Stimulated activated CD8-positive, alpha-beta memory T cell treated with anti-CD3 and anti-CD28 coated beads, Interleukin-15, amount 100 ng/mL, for 4 hours (primary cell): Measurements from ENCODE around the gene FKBP9.
"Not testable (repeated sequence)": the region's sequence is repeated elsewhere in the genome, so short reads cannot be mapped to it uniquely, and the experiment has no call there.

Experiments used
- DNase-seq, 2 donors: peaks; one replicate each; pipeline ENCODE4 v3.0.0-alpha.2; 2020; ENCODE audit warnings: low read depth in 2 of 2

The FKBP9 gene

DNA sequence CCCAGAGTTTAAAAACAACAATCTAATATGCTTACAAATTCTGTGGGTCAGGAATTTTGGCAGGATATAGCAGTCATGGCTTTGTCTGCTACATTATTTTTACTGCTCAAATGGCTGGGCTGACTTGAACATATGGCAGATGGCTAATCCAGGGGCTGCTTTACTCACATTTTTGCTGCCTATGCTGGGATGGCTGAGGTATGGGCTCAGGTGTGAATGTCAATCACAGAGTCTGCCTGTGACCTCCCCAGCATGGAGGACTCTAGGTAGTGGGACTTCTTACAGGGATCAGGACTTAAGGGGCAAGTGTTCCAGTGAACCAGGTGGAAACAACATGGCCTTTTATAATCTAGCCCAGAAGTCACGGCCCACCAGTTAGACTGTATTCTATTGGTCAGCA lies 4.4 kb upstream of the FKBP9 start:
- no peak for DNase-seq

DNA sequence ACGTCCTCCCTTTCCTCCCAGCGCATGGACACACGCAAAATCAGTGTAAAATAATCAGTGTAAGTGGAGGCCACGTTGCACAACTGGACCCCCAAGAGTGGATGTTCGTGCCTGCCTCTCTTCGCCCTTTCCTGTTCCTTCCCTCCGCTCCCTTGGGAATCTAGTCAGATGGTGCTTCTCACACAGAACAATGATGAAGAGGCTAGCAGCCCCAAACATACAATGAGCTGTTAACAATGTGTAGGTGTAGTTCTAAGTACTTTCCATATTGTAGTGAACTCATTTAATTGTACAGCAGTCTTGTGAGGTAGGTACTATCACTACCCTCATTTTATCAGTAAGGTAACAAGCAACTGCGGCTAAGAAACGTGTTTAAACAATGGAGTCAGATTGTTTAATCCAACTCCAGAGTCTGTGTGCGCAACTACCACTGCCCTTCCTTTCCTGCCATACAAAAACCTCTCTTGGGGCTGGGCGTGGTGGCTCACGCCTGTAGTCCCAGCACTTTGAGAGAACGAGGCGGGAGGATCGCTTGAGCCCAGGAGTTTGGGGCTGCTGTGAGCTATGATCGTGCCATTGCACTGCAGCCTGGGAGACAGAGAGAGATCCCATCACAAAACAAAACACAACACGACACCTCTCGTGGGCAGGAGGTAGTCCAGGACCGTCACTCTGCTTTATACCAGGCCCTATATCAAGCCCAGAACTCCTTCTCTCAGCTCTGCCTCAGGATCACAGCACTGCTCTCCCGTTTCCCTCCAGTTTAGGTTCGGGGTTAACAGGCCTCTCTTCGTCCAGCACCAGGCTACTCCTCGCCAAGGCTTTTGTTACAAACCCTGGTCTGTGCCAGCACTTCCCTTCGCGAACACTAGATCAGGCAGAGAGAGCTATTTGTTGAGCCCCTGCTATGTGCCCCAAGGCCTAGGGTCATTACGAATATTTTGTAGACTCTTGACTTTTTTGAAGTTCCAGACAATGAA lies 1.1 kb downstream of the FKBP9 start:
- no peak for DNase-seq

DNA sequence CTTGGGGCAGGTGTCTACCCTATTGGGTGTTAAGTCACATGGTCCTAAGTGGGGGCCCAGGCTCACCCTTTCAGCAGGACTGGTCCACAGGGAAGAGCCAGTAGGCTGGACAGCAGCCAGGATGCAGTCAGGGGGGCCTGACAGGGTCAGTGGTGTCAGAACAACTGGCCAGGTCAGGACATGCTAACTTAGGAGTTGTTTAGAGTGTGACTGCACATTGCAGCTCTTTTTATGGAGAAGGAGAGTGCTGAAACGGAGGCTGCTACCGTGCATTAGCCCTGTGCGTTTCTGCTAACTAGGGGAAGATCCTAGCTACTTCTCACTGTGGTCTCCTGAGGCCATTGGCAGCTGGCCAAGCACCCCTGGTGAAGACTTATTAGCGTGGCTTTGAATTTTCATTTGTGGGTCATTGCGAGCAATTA lies 6.7 kb downstream of the FKBP9 start:
- DNase-seq: not testable (repeated sequence)

DNA sequence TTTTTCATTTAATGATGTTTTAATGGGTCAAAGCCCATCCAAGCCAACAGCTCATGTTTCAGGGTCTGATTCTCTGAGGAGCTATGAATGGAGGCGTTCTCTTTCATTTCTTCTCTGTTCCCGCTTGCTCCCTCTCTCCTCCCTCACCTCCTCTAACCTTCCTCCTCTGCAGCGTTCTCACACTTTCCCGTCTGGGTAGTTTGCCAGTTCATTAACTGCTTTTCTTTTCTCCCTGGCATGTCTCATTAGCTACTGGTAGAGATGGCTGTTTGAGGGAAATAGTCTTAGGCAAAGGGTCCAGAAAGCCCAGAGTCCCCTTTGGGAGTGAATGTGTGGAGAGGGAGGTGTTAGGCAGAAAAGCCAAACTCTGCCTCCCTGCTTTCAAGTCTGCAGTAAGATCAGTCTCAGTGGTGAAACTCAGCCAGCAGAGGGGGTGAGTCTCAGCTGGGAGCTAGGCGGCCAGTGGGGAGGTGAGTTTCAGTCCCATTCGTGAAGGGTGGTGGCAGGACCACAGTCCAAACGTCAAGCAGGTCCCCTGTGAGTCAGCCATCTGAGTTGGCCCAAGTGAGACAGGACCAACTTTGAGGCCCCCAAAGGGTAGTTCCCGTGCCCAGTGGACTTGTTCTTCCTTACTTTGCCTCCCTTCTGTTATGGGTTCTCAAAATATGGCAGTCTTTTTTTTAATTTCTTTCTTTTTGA lies 7.4 kb downstream of the FKBP9 start:
- not testable (repeated sequence) for DNase-seq

DNA sequence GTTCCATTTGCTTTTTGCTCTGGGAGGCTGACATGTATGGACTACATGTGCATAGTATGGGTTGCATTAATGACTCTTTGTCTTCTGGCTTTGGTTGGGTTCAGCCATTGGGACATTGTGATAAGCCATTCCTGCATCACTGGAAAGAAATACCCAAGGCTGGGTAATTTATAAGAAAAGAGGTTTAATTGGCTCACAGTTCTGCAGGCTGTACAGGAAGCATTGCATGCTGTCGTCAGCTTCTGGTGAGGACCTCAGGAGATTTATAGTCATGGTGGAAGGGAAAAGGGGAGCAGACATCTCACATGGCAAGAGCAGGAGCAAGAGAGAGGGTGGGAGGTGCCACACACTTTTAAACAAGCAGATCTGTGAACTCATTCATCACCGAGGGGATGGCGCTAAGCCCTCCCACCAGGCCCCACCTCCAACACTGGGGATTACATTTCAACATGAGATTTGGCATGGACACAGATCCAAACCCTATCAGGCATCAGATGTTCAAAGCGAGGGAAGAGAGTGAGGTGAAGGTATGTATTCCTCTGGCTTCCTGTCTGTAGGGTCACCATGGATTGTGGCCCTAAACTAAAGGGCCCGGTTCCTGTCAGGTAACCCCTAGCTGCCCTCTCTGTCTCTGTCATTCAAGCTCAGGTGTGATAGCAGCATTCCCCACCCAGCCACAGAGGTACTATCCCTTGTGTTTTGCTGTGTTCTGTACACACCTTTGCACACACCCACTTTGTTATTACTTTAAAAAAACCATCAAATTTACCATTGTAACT lies 9.4 kb downstream of the FKBP9 start:
- DNase-seq: not testable (repeated sequence)

DNA sequence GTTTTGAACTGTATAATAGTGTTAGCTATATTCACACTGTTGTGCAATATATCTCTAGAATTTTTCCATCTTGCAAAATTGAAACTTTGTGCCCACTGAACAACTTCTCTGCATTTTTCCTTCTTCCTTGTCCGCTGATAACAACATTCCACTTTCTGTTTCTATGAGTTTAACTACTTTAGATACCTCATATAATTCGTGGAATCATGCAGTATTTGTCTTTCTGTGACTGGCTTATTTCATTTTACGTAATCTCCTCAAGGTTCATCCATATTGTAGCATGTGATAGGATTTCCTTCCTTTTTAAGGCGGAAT lies 10.0 kb downstream of the FKBP9 start:
- DNase-seq: not testable (repeated sequence)

DNA sequence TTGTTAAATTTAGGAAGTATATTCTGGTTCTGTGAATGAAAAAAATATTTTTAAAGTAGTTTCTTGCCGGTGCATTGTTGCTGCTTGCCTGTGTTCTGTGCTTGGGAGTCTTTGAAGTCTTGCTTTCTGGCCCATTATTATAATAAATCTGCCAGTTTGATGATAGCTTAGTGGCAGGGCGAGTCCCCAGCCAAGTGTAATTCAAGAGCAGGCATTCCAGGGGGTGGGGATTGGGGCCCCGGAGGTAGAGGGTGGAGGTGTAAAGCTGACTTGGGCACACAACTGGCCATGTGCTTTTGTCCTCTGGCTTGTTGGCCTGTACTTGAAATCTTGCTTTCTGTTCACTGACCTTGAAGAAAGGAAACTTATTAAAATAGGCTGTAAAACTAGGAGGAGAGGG lies 14.7 kb downstream of the FKBP9 start:
- not testable (repeated sequence) for DNase-seq

DNA sequence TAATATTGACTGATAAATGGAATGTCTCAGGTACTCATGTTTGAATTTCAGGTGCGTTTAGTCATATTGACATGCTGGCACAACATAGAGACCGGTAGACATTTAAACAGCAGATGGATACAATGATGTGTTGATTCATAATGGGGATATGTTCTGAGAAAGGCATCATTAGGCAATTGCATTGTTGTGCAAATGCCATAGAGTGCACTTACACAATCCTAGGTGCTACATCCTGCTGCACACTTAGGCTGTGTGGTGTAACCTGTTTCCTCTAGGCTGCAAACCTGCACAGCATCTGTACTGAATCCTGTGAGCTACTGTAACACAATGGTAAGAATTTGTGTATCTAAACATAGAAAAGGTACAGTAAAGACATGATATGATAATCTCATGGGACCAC lies 19.9 kb downstream of the FKBP9 start:
- not testable (repeated sequence) for DNase-seq

DNA sequence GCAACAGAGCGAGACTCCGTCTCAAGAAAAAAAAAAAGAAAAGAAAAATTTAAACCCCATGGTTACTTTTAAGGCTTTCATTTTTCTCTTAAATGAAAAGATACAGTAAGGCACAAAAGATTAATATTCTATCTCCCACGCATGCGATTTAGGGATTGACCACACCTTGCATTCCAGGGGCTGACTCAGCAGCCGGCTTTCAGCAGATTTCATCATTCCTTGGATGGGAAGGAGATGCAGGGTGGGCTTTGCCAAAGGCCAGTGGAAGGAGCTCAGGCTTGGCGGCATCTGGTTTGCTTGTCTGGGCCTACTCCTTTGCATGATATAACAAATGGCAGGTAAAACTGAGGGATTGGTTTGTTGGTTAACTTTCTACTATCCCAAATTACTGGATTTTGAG lies 22.0 kb downstream of the FKBP9 start:
- DNase-seq: not testable (repeated sequence)

DNA sequence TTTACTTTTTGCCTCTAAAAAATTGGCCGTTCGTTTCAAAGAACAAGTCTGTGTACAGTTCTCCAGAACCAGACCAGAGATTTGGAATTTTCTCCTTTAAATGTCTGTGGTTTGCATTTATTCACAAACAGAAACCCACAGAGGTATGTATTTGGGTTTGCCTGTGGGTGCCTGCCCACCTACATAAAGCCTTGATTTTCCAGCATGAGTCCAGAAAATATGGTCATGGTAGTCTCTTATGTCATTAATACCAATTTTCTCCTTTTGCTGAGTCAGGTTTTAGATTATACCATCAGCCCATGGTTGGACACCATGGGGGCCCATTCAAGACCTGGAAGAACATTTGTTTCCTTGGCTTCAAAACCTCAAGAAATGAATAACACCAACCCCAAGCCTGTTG lies 22.7 kb downstream of the FKBP9 start:
- not testable (repeated sequence) for DNase-seq

DNA sequence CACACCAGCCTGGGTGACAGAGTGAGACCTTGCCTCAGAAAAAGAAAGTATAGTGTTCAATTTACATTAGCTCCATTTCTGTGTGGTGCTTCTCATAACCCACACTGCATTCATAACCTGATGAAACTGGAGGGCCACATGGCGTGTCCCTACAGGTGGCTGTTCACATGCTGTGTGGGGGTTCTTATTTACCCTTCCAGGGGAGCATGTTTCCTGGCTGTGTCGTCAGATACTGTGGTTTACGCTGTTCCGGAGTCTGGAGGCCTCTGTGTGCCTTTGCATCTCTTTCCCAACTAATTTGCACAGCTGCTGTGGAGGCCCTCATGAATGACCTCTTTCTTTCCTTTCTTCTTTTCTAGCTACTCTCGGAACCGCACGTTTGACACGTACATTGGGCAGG lies 30.9 kb downstream of the FKBP9 start:
- not testable (repeated sequence) for DNase-seq

DNA sequence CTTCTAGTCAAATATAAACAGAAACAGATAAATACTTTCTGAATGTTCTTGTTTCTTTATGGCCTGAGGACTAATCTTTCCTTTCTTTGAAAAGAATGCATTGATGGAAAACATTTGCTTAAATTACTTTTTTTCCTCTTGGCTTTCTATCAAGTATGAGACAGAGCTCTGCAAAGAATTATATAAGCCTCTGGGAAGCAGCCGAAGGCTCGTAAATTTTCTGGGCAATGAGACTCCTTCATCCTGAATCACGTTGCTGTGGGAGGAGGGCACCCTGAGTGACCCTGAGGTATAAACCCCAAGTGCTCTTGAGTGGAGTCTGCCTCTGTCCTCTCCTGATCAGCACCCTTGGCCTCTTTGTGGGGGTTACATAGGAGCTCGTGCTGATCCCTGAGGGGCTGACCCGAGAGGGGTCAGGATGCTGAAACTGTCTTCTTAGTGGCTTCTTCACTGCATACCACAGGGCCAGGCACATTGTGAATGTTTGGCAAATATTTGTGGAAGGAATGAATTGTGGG lies 33.9 kb downstream of the FKBP9 start:
- not testable (repeated sequence) for DNase-seq

DNA sequence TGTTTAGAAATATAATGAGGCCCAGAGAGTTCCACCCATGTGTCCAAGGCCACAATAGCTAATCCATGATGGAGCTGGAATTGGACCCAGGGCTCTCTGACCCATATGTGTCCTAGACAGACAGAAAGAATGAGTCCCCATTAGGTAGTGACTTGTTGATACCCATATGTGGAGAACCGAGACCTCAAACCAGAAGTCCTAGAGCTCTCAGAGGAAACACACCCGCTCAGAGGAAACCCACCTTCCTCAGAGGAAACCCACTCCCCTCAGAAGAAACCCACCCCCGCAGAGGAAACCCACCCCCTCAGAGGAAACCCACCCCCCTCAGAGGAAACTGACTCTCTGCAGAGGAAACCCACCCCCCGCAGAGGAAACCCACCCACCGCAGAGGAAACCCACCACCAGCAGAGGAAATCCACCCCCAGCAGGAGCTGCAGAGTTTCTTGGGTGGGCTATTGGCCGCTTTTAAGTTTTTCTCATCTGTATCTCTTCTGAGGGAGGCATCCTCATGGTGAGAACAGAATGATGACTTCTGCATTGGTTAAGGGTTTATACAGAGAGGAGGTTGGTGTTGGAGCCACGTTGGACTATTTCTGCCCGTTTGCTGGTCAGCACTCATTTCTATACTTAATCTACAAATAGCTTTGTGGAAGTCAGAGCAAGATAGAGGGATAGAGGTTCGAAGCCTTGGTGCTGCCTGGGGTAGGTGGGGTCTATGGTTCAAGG lies 34.9 kb downstream of the FKBP9 start:
- not testable (repeated sequence) for DNase-seq

DNA sequence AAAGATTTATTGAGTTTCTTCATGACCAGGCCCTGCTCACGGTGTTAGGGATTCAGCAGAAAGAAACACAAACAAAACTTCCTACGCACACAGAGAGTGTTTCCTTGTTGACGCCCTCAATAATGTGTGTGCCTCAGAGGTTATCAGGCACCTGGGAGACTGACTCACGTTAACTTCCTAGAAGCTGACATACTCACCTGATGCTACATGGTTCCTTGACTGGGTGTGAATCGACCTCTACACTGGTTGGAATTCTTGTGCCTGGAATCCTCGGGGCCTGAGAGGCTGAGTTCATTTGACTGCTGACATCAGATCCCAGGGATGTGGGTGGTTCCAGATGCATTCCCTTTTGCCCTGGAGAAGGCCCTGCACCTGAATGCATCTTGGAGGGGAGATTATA lies 35.5 kb downstream of the FKBP9 start:
- DNase-seq: not testable (repeated sequence)

DNA sequence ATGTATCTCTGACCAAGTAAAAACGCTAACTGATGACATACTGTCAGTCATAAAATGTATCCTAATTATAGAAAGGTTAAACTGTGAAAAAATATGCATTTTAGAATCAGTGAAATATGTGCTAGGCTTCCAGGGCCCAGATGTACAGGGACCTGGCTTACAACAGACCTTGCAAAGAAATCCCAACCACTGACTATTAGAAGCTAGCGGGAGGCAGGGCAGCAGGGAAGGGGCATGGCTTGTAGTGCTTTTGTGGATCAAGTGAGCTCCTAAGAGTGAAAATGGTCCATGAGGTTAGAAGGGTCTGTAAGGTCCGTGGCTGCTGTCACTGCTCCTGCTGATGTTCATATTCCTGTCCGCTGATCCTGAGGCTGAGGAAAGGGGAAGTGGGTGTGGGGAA lies 40.7 kb downstream of the FKBP9 start:
- DNase-seq: not testable (repeated sequence)

DNA sequence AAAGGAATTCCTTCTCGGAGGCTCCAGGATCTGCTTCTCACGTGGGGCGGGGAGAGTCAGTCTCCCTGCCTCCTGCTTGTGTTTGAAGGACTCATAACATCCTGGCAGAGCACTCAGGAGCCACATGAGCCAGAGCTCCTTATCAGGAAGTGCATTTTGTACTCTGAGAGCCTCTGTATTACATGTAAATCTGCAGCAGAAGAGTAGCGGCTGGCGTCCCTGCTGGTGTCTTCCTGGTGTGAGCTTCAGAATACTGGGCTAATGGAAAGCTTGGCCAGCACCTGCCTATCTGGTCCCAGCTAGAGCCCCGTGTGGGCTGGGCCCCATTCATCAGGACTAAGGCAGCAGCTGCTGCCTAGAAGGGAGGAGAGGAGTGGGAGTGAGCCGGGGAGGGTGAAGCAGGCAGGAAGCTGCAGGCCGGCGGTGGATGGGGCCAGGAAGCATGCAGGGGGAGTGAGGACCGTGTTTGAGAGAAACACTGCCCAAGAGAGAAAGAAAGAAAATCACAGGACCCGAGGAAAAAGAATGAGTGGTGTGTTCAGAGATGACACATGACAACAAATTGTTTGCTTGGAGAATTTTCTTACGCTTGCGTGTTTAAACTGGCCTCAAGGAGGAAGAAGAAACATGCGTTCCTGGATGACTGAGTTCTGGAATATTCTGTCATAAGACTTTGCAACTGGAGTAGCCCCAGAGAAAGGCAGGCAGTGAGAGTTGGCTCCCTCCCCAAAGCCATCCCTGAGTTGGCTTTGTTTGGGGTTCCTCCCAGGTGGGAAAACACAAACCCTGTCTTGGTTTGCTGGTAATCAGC lies 41.3 kb downstream of the FKBP9 start:
- not testable (repeated sequence) for DNase-seq

DNA sequence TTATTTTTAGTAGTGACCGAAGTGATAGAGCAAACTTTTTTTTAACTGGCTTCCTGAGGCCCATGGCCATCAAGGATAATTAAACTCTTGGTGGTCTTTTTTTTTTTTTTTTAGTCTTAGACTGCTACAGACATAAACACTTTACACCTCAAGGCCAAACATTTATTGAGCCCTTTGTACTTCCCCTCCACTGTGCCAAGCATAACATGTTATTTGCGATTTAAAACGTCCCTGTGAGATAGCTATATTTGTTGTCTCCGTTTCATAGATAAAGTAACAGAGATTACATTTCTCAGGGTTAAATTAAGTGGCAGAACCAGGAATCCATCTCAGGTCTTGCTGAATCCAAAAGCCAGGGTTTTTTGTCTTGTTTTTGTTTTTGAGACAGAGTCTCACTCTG lies 42.1 kb downstream of the FKBP9 start:
- DNase-seq: not testable (repeated sequence)

DNA sequence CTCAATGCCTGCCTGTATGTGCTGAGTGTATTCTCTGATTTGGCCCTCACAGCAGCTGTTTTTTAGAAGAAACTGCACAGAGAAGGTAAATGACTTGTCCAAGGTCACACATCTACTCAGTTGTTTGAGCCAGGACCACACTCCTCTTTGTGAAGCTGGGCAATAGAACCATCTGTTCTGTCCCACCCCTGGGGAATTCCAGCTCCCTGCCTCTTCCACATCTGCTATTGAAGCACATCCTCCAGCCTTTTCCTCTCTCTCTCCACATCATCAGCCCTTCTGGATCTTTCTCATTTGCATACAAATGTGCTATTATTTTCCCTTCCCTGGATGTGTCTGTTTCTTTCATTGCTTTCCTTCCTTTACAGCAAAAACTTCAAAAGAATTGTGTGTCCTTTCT lies 45.9 kb downstream of the FKBP9 start:
- DNase-seq: not testable (repeated sequence)

DNA sequence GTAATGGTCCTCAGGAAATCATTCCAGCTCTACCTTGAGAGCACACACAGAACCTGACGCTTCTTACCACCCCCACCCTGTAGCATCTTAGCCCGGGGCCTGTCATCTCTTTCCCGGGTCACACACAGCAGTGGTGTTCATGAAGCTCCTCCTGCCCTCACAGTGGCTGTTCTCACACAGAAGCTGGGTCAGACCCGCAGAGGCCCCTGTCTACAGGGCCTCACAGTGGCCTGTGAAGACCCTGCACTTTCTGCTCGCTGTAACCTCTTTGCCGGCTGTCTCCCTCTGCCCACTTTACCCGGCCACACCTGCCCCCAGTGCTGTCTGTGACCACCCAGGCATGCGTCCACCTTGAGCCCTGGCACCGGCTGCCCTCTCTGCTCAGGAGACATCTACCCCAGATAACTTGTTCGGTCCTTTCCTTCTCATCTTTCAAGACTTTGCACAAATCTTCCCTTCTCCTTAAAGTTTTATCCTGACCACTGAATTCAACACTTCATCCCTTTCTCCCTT lies 46.9 kb downstream of the FKBP9 start:
- not testable (repeated sequence) for DNase-seq

DNA sequence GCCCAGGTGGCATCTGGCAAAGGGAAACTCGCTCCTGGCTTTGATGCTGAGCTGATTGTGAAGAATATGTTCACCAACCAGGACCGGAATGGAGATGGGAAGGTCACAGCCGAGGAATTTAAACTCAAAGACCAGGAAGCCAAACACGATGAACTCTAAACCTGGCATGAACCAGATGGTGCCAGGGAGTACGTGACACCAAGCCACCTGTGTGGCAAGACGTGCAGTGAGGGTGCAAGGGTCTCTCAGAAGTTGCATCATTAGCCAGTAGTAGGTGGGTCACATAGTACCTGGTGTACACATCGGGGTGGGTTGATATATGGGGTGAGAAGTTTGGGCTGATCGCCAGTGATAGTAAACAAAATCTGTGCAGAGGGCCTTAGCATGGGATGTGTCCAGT lies 48.0 kb downstream of the FKBP9 start:
- DNase-seq: not testable (repeated sequence)
